Motor neuron (in vitro differentiated cells): Measurements from ENCODE around the gene CACTIN. TPM values are rescaled to one million over a fixed set of nuclear protein-coding genes. Genes with fewer than 3 reads are reported as not detected.

Experiments used
- ATAC-seq, 8 experiments: fragments of 200-7000 bp; cut with Tn5 transposase; replicated peaks in 6 of 8; 2 replicates each; pipeline ENCODE4 v1.8.0; 2021; ENCODE audit warnings: mild to moderate bottlenecking in 8 of 8, moderate library complexity in 8 of 8
- H3K27ac ChIP-seq, 2 donors: fragments of 250-450 bp; sonication (Bioruptor Pico); 2 replicates each; pipeline ENCODE4 v1.9.0; 2021; ENCODE audit warnings: antibody characterized with exemption in 2 of 2, mild to moderate bottlenecking in 2 of 2, moderate library complexity in 1 of 2
- H3K4me1 ChIP-seq, 2 donors: fragments of 250-450 bp; sonication (Bioruptor Pico); replicated peaks in 1 of 2; 2 replicates each; pipeline ENCODE4 v1.6.1; 2021; ENCODE audit warnings: antibody characterized with exemption in 2 of 2, mild to moderate bottlenecking in 2 of 2, moderate library complexity in 1 of 2
- H3K4me3 ChIP-seq, 5 donors: fragments of 250-450 bp; sonication (Bioruptor Pico); 2 replicates each; pipeline ENCODE4 v1.9.0; 2021; ENCODE audit warnings: antibody characterized with exemption in 5 of 5, mild to moderate bottlenecking in 5 of 5, moderate library complexity in 4 of 5
- WGBS, 10 experiments: fragments of 450-650 bp; shearing (Covaris generic); methylation state at CpG; one replicate each; pipeline ENCODE4 v1.0.0; 2022; 5-methylcytosine and 5-hydroxymethylcytosine counted together
- in situ Hi-C, 9 experiments: fragments of 400-800 bp; cut with MboI; loops; one replicate each; pipeline ENCODE4 v1.15.0; 2021; ENCODE audit warnings: low sequenced_read_pairs in 9 of 9, low pct_unique_long_range_greater_than_20kb in 2 of 9; ENCODE audit not compliant: unreplicated experiment in 9 of 9
- total RNA-seq, 8 experiments: library from RNA; unstranded; fragments of 300-600 nt; gene quantifications; 2 replicates each; pipeline versions ENCODE4 v1.2.3 to v1.2.4, GENCODE V29; 2022

The CACTIN gene
- total RNA-seq, 8 experiments from 2014 or later: 11.7 to 23.0 (median 15.7) TPM

- H3K27ac ChIP-seq: no peak overlapping the region
- WGBS, 10 experiments: 88 to 100% (median 96%) methylated on average over 1 to 21 of the region's 34 CpGs; no CpG with 5 or more reads in 6 of the 10 experiments
- no peak overlapping the region for H3K4me3 ChIP-seq
- no peak for ATAC-seq
- peaks cover 7 to 9% of the 10 kb centered on the region in 2 donors for H3K4me1 ChIP-seq
- in situ Hi-C loops: loop anchor here in 1 of 9 experiments (25.0 kb wide), 1 partner anchor 311 kb away; no protein-coding TSS in a partner anchor
Measured at GRCh38 chr19:3623716-3624115, 2.9 kb downstream of the CACTIN start.

DNA sequence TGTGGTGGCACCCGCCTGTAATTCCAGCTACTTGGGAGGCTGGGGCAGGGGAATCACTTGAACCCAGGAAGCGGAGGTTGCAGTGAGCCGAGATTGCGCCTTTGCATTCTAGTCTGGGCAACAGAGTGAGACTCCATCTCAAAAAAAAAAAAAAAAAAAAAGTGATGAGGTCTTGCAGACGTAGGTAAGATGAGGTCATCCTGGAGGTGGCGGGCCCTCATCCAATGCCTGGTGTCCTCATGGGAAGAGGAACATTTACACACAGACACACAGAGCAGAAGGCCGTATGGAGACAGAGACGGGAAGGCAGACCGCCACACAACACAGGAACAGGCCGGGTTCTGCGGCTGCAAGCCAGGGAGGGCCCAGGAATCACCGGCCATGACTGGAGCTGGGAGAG lies 4.4 kb downstream of the CACTIN start:
- in situ Hi-C loops: loop anchor here in 1 of 9 experiments (25.0 kb wide), 1 partner anchor 310 kb away; no protein-coding TSS in a partner anchor

GRCh38 chr19:3621689-3622088 lies 4.9 kb downstream of the CACTIN start:
- in situ Hi-C loops: loop anchor here in 1 of 9 experiments (25.0 kb wide), 1 partner anchor 309 kb away; no protein-coding TSS in a partner anchor
- ATAC-seq: no peak
- peaks cover 12 to 15% of the 10 kb centered on the region in 2 donors for H3K4me1 ChIP-seq
- no peak overlapping the region for H3K4me3 ChIP-seq
- no peak overlapping the region for H3K27ac ChIP-seq
- 89% methylated on average over 5 of the region's 15 CpGs; no CpG with 5 or more reads in 9 of the 10 experiments for WGBS, 10 experiments

More for the DNA sequence above, 4.4 kb downstream of the CACTIN start:
- 67 to 100% (median 97%) methylated on average over 1 to 6 of the region's 12 CpGs; no CpG with 5 or more reads in 3 of the 10 experiments for WGBS, 10 experiments
- H3K4me1 ChIP-seq: peaks cover 12 to 14% of the 10 kb centered on the region in 2 donors
- no peak overlapping the region for H3K4me3 ChIP-seq
- no peak for ATAC-seq
- no peak overlapping the region for H3K27ac ChIP-seq

DNA sequence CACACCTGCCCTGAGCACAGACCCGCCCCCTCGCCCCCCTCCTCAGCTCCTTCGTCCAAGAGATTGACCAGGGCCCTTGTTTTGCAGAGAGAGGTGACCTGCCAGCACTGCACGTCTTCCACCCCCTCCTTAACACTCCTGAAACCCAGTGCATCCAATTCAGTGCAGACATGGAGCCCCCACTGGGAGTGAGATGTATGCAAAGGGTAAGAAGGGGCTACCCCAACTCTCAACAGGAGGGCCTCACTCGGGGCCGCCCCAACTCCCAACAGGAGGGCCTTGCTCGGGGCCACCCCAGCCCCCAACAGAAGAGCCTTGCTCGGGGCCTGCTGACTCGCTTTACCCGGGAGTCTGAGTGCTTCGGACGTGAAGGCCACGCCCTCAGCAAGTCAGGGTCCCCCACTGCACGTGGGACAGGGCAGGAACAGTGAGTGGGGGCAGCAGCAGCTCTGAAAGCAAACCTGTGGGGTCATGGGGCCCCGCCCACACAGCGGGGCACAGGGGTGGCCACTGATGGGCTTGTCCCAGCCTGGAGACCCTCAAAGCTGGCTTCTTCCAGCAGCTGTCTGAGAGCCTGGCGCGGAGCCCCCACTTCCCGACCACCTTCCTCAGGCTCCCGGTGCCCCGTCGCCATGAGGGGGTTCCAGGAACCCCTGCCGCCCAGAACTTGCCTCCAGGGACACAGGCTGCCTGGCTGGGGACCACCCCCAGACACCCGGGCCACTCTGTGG lies 5.6 kb downstream of the CACTIN start:
- no peak for ATAC-seq
- H3K4me3 ChIP-seq: no peak overlapping the region
- in situ Hi-C loops: loop anchor here in 1 of 9 experiments (25.0 kb wide), 1 partner anchor 309 kb away; no protein-coding TSS in a partner anchor
- no peak overlapping the region for H3K27ac ChIP-seq
- WGBS, 10 experiments: 80 to 100% methylated on average over 1 to 10 of the region's 24 CpGs; no CpG with 5 or more reads in 8 of the 10 experiments
- H3K4me1 ChIP-seq: peaks cover 12 to 15% of the 10 kb centered on the region in 2 donors

DNA sequence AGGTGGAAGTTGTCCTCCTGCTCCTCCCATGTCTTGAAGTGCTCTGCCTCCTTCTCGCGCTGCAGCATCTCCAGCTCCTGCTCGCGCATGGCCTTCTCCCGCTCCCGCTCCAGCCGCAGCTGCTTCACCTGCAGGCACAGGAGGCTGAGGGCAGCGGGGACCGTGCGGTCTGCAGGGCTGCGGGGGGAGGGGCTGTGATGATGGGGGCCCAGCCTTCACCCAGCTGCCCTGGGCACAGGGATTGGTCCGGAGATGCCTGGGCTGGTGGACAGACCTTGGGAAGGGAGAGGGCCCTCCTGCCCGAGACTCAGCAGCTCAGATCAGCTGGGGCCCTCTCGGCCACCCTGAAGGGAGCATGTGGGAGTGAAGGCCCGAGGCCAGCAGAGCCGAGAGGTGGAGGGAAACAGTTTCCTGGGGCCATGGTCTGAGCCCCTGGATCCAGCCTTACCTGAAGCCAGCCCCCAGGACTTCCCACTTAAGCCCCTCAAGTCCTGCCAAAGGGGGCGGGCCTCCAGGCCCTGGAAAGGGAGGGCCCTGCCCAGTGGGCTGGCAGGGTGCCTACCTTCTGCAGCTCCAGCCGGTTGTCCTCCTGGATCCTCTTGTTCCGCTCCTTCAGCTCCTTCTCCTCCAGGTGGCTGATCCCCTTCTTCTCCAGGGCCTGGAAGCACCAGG lies 6.3 kb downstream of the CACTIN start:
- Histone ChIP-seq H3K27ac (no peak overlapping the region), H3K4me3 (no peak overlapping the region), H3K4me1 (peaks cover 8 to 9% of the 10 kb centered on the region in 2 donors)
- 100% methylated on average over 1 to 2 of the region's 19 CpGs; no CpG with 5 or more reads in 7 of the 10 experiments for whole genome bisulfite sequencing, 10 experiments
- in situ Hi-C loops: loop anchor here in 1 of 9 experiments (25.0 kb wide), 1 partner anchor 308 kb away; no protein-coding TSS in a partner anchor
- ATAC-seq: peak in 1 of 8 experiments; percentile 9

DNA sequence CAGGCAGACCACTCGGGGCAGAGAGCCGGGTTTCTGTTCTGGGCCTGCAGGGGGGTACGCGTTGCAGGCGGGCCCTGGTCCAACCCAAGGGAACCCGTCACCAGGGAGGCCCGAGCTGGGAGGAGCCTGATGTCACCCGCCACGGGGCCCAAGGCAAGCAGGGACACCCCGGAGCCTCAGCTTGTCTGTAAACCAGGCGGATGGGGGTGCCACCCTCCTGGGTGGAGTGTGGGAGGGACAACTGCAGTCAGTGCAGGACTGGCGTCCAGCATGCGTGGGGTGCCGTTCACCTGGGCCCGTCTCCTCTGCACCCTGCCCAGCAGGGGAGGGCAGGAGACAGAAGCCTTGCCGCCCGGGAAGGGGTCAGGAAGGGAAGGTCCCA lies 7.0 kb downstream of the CACTIN start:
- Histone ChIP-seq H3K4me3 (no peak overlapping the region), H3K4me1 (peaks cover 3 to 8% of the 10 kb centered on the region in 2 donors), H3K27ac (no peak overlapping the region)
- WGBS, 10 experiments: 88% methylated on average over 5 of the region's 17 CpGs; no CpG with 5 or more reads in 9 of the 10 experiments
- no peak for ATAC-seq
- in situ Hi-C loops: loop anchor here in 1 of 9 experiments (25.0 kb wide), 1 partner anchor 307 kb away; no protein-coding TSS in a partner anchor

GRCh38 chr19:3618811-3619630 lies 7.6 kb downstream of the CACTIN start:
- H3K27ac ChIP-seq: no peak overlapping the region
- WGBS, 10 experiments: 25 to 89% methylated on average over 2 to 3 of the region's 31 CpGs; no CpG with 5 or more reads in 8 of the 10 experiments
- H3K4me3 ChIP-seq: no peak overlapping the region
- H3K4me1 ChIP-seq: peaks cover 3 to 8% of the 10 kb centered on the region in 2 donors
- ATAC-seq: peak in 1 of 8 experiments; percentile 13
- in situ Hi-C loops: loop anchor here in 1 of 9 experiments (25.0 kb wide), 1 partner anchor 307 kb away; no protein-coding TSS in a partner anchor

GRCh38 chr19:3618144-3618810 lies 8.3 kb downstream of the CACTIN start:
- WGBS, 10 experiments: 61 to 85% methylated on average over 4 to 8 of the region's 31 CpGs; no CpG with 5 or more reads in 8 of the 10 experiments
- no peak overlapping the region for H3K4me3 ChIP-seq
- peak; percentile 29 to 90 (median 44) for ATAC-seq
- peaks cover 3 to 8% of the 10 kb centered on the region in 2 donors for H3K4me1 ChIP-seq
- in situ Hi-C loops: loop anchor here in 1 of 9 experiments (25.0 kb wide), 1 partner anchor 306 kb away; no protein-coding TSS in a partner anchor
- H3K27ac ChIP-seq: no peak overlapping the region

GRCh38 chr19:3617463-3617862 lies 9.1 kb downstream of the CACTIN start:
- peaks cover 3 to 8% of the 10 kb centered on the region in 2 donors for H3K4me1 ChIP-seq
- no peak overlapping the region for H3K27ac ChIP-seq
- 20 to 100% (median 43%) methylated on average over 1 to 14 of the region's 19 CpGs; no CpG with 5 or more reads in 3 of the 10 experiments for WGBS, 10 experiments
- no peak overlapping the region for H3K4me3 ChIP-seq
- peak in 4 of 8 experiments; percentile 22 to 66 (median 53) for ATAC-seq
- in situ Hi-C loops: loop anchor here in 1 of 9 experiments (25.0 kb wide), 1 partner anchor 305 kb away; no protein-coding TSS in a partner anchor

GRCh38 chr19:3615524-3616135 lies 11.0 kb downstream of the CACTIN start:
- Histone ChIP-seq H3K27ac (no peak overlapping the region), H3K4me1 (peaks cover 3 to 8% of the 10 kb centered on the region in 2 donors), H3K4me3 (no peak overlapping the region)
- in situ Hi-C loops: loop anchor here in 1 of 9 experiments (25.0 kb wide), 1 partner anchor 303 kb away; no protein-coding TSS in a partner anchor
- 73 to 93% (median 88%) methylated on average over 3 to 10 of the region's 26 CpGs; no CpG with 5 or more reads in 7 of the 10 experiments for WGBS, 10 experiments
- ATAC-seq: no peak

- in situ Hi-C loops: loop anchor here in 1 of 9 experiments (25.0 kb wide), 1 partner anchor 303 kb away; no protein-coding TSS in a partner anchor
- WGBS, 10 experiments: no CpG with 5 or more reads among the region's 18 CpGs
- ATAC-seq: no peak
Measured at GRCh38 chr19:3614858-3615505, 11.6 kb downstream of the CACTIN start.

More at GRCh38 chr19:3614858-3615505, 11.6 kb downstream of the CACTIN start:
- Histone ChIP-seq H3K27ac (no peak overlapping the region), H3K4me3 (no peak overlapping the region), H3K4me1 (peaks cover 3 to 8% of the 10 kb centered on the region in 2 donors)
